Measurements from ENCODE around the gene RFX3.

Gene RFX3

GRCh38 chr9:3525836-3526164 lies at the start of gene RFX3:
RFX3 (minus strand) TSS chr9:3526001; CDS start chr9:3395588, 130,413 bp downstream.
- peak; percentile 93 for DNase-seq (ENCODE audit: low spot score)

DNA sequence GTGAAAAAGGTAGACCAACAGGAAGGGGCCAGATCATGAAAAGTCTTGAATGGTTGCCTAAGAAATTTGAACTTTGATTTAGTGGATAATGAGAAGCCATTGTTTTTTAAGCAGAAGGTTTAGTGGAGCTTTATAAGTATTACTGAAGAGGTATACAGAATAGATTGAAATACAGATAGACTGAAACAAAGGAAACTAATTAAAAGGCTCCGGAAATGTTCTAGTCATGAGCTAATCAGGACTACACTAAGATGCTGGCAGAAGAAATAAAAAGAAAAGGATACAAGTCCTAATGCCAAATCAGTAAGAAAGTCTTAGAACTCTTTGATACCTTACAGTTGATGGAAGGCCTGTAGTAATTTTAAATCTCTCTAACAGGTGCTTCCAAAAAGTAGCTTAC lies 45.7 kb upstream of the RFX3 start:
- no peak for DNase-seq (ENCODE audit: low spot score)

DNA sequence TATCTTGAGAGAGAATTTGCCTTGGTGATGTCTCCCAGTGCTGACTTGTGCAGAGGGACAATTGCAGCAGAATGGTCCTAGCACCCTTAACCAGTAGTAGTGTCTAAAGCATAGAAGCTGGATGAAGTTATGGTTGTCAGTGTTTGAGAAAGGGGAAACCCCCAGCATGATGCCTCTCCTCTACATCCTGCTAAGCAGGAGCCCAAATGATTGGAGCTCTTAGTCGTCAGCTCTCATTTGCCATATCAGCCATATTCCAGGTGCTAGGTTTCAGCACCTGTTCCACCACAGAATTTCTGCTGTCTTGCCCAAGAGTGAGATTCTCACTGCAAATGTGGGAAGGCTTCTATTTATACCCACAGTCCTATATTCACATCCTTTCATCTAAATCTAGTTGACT lies 43.7 kb upstream of the RFX3 start:
- DNase-seq (ENCODE audit: low spot score) = no peak

GRCh38 chr9:3567988-3568387 lies 42.2 kb upstream of the RFX3 start:
- DNase-seq (ENCODE audit: low spot score) = no peak

- no peak for DNase-seq (ENCODE audit: low spot score)
These were observed 27.4 kb upstream of the RFX3 start for GRCh38 chr9:3553076-3553765.

GRCh38 chr9:3549225-3549624 lies 23.4 kb upstream of the RFX3 start:
- DNase-seq (ENCODE audit: low spot score) = no peak

DNA sequence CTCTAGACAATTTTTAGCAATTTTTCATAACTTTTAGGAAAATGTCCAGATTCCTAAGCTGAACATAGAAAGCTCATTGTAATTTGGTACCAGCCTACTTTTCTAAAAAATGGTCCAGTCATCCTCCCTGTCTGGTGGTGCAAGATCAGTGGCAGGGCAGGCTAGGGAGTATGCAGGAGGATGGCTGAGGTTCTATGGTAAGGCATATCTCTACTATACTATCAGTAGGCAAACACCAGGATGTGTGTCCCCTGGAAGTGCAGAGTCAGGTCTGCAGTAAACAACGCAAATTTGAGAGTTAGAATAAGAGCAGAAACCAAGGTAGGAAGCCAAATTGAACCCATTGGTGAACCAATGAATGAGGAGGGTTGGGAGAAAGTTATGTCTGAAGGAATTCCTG lies 22.8 kb upstream of the RFX3 start:
- DNase-seq (ENCODE audit: low spot score) = peak; percentile 53

DNA sequence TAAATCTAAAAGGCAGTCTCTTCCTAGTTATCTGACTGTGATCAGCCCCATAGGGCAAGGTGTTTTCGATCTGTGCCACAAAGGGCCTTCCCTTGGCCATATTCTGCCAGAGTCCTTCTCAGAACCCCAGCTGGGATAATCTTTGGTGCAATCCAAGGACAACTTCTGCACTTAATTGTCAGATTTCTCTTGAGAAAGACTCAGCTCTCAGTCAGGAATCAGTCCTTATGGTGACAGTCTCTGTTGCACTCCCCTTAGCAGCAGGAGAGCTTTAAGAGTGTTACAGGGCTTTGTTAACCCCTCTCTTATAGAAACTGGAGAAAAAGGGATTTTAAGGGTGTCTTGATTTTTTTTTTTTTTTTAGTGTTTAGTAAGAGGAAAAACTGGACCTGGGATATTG lies 15.4 kb upstream of the RFX3 start:
- DNase-seq (ENCODE audit: low spot score) = no peak

GRCh38 chr9:3534614-3535404 lies 9.0 kb upstream of the RFX3 start:
- no peak for DNase-seq (ENCODE audit: low spot score)

GRCh38 chr9:3532158-3532557 lies 6.4 kb upstream of the RFX3 start:
- no peak for DNase-seq (ENCODE audit: low spot score)

DNA sequence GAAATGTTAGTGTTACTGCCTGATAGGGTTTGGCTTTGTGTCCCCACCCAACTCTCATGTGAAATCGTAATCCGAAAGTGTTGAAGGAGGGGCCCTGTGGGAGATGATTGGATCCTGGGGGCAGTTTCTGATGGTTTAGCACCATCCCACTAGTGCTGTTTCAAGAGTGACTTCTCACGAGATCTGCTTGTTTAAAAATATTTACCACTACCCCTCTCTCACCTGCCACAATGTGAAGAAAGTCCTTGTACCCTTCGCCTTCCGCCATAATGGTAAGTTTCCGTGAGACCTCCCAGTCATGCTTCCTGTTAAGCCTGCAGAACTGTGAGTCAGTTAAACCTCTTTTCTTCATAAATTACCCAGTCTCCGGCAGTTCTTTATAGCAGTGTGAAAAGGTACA lies 2.6 kb upstream of the RFX3 start:
- DNase-seq (ENCODE audit: low spot score) = peak; percentile 81

GRCh38 chr9:3526997-3527940 lies 1.5 kb upstream of the RFX3 start:
- peak; percentile 55 for DNase-seq (ENCODE audit: low spot score)

GRCh38 chr9:3526165-3526996 lies 580 bp upstream of the RFX3 start:
- peak; percentile 89 for DNase-seq (ENCODE audit: low spot score)

DNA sequence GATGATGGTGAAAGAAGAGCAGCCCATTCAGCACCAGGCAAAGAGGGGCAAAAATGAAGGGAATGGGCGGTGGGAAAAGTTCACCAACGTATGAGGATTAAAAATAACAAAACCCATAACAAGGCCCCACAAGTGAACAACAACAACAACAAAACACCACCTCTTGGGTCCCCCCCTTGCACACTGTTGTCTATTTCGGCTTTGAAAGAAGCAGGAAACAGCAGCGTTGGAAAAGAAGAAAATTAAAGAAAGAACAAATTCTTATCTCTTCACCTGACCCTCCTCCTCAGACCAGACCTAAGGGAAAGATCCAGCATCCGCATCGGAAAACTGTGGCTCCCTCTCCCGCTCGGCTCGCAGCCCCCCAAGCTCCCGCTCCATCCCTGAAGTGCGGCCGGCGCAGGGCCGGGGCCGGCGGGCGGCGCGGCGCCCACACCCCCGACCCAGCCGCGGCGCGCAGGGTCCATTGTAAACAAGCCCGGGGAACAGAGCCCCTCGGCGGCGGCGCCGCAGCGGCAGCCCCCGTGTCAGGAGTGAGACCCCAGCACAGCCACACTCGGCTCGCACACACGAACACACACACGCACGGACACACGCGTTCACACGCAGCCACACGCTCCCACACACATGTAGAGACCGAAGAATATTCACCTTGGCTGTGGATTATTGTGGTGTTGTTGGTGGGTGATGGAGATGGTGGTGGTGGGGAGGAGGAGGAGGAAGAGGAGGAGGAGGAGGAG lies 535 bp downstream of the RFX3 start:
- DNase-seq (ENCODE audit: low spot score) = no peak

DNA sequence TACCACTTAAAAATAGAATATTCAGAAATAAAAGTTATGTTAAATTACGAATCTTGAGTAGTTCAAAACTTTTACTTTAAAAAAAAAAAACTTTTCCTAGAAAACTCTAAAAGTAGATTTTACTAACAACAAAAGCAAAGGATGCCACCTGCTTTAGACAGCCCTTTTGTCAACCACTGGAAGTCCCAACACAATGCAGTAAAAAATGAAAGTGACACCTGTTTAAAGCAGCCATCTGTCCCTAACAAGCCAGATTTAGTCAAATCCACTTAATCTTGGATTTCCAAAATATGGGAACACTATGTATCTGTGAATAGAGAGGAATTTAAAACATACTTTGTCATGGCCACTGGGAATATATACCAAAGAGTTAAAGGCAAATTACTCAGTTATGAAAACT lies 3.8 kb downstream of the RFX3 start:
- no peak for DNase-seq (ENCODE audit: low spot score)

DNA sequence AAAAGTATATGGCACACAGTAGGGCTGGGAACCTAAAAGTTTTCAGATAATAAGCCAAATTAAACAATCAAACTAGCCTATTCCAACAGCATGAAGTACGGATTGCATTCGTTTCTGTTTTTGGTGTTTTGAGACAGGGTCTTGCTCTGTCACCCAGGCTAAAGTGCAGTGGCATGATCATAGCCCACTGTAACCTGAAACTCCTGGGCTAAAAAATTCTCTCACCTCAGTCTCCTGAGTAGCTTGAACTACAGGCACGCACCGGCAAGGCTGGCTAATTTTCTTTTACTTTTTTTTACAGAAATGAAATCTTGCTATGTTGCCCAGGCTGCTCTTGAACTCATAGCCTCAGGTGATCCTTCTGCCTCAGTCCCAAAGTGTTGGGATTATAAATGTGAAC lies 5.2 kb downstream of the RFX3 start:
- no peak for DNase-seq (ENCODE audit: low spot score)

DNA sequence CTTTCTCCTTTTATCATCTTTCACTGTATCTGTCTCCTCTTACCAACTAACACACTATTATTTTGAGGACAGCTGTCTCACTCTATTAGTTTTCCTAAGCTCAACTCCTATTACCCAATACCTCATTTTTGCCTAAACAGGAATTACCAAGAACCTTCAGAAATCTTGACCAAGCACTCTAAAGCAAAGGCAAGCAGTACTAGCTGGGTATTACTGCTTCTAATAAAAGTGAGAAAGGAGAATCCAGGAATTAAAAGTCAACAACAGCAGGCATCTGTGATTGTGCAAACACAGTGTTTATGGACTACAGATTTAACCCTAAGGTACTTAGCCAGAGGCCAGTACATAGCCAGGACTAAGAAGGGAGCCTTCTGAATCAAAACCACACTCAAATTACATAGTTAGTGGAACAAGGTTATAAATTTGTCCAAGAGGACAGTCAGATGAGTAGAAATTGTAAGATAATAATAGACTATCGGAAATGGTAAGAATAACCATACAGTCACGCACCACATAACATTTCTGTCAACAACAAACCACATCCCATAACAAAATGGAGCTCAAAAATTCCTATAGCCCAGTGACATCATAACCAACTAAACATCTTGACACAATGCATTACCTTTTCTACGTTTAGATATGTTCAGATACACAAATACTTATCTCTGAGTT lies 8.3 kb downstream of the RFX3 start:
- no peak for DNase-seq (ENCODE audit: low spot score)

DNA sequence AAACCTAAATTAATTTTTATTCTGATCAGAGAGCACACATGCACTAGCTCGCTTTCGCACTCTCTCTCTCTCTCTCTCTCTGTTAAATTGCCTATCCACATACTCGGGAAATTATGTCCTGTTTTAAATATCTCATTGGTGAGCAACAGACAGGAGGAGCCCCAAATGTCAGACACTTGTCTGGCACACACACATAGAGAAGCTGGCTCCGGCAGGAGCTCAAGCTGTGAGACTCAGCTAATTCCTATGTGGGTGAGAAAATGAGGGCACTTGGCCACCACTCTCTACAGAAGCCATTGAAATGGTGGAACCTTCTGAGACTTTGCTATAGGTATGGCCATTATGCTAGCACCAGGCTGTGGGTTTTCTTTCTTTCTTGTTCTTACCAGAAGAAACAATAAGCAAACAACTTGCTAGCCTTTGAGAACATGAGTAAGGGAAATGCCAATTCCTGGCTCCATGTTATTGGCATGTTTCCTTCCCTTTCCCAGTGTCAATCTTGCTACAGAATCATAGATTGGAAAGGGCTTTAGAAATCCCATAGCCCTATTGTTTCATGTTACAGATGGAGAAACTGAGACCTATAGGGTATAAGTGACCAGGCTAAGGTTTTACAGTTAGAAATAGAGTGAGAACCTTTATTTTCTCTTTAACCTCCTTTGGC lies 9.0 kb downstream of the RFX3 start:
- DNase-seq (ENCODE audit: low spot score) = no peak

DNA sequence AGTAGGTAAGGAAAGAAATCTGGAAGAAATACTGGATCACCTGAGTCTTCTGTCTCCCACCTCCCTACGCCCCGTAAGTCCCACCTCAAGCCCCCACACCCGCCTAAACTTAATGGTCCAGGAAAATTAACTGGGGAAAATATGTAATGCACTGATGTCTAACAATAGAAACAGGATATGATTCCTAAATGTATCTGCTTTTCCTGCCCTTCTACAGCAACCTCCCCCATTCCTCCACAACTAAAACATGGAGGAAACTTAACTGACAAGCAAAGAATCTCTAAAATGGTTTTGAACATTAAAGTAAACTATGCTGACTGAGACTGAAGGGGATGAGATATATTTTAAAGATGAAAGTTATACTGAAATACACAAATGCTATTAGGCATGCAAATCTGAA lies 10.4 kb downstream of the RFX3 start:
- no peak for DNase-seq (ENCODE audit: low spot score)

GRCh38 chr9:3514786-3515185 lies 11.0 kb downstream of the RFX3 start:
- no peak for DNase-seq (ENCODE audit: low spot score)
